GM18861 (cell line): ENCODE measurements around the gene INPP5K.

Experiments
- ATAC-seq: cut with Tn5 transposase; IDR thresholded peaks from one replicate; pipeline ENCODE4 v1.9.1; 2021; ENCODE audit not compliant: unreplicated experiment

INPP5K gene

DNA sequence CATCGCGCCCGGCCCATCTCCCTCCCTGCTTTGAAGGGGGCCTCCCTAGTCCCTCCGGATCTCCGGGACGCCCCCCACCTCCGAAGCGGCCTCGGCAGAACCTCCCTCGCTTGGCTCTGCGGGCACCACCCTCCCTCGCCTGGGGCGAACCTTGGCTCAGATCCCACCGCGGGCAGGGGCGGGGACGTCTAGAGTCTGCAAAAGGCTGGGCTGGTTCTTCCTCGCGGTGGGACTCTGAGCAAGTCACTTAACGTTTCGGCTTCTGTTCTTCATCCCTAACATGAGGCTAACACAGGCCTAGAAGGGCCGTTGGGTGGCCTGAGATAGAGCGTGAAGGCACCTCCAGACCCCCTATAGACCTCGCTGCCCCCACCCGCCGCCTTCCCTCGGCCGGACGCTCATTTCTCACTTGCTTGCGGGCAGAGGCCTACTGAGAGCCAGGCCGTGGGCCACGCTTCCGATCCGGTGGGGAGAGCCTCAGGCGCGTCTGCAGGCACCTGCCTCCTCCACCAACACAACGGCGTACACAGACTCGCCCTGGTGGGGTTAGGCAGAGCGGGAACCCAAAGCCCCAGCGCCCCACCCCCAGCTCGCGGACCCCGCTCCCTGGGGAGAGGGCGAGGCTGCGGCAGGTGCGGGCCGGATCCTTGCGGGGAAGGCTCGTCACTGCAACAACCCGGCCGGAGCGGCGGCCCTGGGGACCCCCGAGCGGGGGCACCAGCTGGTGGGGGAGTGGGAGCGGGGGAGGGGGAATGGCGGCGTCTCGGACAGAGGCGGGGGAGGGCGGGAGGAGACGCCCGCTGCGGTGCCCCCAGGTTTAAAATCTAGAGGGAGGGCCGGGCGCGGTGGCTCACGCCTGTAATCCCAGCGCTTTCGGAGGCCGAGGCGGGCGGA is 29.4 kb downstream of the INPP5K start:
- ATAC-seq = no peak

DNA sequence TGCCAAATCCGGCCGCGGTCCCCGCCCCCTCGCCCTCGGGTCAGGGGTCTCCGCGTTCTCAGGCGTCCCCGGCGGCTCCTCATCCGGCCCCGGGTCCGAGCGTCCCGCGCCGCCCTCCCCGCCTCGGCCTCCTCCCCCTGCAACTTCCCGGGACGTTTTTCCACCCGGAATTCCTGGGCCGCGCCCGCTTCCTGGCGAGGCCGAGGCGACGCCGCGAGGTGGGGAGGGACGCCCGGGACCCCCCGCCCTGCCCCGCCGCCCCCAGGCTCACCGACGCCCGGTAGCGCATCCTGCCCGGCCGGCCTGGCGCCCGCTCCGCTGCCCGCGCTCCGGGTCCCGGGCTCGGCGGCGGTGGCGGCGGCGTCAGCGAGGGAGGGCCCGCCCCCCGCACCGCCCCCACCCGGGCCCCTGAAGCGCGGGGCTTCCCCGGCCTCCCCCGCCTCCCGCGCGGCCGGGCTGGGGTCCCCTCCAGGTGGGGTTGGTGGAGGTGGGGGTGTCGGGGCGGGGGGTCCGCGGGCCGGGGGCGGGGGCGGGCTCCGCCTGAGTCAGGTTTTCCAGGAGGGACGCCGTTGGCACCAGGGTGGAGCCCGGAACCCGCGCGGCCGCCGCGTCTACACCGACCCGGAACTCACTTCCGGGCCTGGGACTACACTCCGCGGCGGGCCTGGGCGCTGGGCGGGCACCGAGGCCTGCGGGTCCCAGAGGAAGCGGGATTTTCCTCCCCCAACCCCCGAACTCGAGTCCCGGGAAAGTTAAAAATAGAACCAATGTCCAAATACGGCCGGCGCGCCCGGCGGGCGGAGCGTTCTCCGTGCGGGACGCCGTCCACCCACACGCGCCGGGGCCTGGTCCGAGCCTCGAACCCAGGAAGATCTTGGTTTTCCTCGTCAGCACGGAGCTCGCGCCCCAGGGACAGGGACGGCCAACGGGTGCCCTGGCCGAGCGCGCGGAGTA is 30.7 kb downstream of the INPP5K start:
- no peak for ATAC-seq

DNA sequence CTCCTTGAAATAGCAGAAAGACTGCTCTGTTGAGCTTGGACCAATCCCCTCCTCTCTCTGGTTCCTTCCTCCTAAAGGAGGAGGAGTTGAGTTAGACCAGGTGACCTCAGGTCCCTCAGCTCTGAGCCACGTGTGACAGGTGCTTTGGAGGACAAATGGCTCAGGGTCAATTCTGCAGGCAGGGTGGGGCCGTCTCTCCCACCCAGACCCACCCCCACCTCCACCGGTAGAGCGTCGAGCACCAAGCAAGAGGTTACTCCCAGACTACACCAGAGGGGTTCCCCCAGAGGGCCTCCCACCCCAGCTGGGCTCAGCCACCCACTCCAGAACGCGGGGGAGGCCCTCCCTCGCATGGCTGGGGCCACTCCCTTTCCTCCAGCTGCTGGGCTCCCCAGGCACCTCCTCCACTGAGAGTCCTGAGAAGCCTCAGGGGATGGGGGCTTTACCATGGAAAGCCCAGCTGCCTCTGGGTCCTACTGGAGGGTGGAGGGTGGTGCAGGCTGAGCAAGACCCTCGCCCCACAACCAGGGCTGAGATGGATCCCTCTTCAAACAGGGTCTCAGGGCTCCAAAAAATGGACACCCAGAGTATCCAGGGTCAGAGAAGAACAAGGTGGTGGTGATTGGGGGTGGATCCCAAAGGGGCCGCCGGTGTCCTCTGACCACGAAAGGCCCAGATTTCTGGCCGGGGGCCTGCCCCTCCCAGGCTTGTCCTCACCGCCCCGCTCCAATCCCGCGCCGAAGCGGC is 31.6 kb downstream of the INPP5K start:
- ATAC-seq = peak; percentile 35

DNA sequence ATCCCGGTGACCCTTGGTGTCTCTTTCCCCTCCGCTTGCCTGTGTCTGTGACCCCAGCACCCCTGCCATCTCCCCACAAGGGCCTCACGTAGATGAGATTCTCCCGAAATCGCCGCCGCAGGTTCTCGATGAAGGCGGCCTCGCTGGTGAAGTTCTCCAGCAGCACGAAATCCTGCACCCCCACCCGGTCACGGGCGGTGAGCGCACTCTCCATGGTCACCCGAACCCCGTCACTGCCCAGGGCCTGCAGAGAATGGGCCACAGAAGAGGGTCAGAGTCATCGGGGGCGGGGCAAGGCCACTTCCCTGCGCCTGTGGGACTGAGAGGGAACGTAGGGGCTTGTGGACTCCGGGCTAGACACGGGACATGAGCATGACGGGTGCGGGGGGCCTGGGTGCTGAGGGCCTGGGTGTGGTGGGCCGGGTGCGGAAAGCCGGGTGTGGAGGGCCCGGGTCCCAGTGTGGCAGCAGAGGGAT is 32.3 kb downstream of the INPP5K start:
- no peak for ATAC-seq

DNA sequence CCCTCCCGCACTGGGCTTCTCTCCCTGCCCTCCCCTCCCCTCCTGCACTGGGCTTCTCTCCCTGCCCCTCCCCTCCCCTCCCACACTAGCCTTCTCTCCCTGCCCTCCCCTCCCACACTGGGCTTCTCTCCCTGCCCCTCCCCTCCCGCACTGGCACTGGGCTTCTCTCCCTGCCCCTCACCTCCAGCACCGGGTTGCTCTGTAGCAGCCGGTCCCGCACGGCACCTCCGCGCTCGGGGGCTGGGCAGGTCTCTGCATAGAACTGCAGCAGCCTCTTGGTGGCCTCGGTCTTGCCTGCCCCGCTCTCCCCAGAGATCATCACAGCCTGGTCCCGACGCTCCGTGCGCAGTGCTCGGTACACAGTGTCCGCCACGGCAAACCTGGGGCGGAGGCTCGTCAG is 33.7 kb downstream of the INPP5K start:
- no peak for ATAC-seq

DNA sequence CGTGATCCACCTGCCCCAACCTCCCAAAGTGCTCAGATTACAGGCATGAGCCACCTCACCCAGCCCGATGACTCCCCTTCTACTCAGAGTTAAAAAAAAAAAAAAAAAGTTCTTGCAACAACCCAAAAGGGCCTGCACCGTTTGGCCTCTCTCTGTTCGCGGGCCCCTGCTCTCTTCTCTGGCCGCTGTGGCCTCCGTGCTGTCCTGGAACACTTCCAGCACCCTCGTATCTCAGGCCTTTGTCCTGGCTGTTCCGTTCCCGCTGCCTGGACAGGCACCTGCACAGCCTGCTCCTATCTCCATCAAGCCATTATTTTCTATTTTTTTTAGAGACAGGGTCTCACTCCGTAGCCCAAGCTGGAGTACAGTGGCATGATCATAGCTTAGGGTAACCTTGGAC is 34.7 kb downstream of the INPP5K start:
- ATAC-seq = no peak

DNA sequence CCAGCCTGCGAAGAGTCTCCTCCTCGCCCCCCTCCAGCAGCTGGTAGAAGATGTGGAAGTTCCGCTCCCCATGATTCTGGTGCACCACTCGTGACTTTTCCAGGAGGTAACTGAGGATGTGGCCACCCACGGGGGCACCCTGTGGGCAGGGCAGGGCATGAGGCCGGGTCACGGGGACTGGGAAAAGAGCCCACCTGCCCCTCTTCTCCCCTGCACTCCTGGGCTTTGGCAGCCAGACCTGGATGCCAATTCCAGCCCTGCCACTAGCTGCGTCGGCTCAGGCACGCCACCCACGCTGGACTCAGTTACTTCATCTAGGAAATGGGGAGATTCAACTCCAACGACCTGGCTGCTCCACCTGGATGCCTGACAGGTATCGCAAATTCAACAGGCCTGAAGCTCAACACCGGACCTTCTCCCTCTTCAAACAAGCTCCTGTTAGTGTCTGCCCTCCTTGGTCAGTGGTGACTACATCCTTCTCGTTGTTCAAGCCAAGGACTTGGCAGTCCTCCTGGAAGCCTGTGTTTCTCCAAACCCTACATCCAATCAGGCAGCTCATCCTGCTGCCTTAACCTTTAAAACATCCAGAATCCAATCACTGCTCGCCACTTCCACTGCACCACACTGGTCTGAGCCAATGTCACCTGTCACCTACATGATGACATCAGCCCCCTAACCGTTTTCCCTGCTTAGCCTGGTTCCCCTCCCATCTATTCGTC is 35.5 kb downstream of the INPP5K start:
- ATAC-seq = no peak

DNA sequence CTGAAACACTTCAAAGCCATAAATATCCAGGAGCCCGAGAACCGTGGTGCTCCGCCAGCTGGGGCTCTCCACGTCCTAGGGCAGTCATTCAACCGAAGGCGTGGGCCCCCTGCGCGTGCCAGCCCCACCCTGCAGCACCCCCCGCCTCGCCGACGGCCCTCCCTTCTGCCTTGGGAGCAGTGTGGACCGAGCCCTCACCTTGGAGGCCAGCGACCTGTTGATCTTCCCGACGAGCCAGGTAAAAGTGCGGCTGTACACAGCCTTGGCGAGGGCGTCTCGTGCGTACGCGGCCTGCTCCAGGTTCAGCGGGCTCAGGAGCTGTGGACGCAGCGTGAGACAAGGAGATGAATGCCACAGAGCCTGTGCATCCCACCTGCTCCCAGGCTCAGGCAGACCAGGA is 38.0 kb downstream of the INPP5K start:
- no peak for ATAC-seq

DNA sequence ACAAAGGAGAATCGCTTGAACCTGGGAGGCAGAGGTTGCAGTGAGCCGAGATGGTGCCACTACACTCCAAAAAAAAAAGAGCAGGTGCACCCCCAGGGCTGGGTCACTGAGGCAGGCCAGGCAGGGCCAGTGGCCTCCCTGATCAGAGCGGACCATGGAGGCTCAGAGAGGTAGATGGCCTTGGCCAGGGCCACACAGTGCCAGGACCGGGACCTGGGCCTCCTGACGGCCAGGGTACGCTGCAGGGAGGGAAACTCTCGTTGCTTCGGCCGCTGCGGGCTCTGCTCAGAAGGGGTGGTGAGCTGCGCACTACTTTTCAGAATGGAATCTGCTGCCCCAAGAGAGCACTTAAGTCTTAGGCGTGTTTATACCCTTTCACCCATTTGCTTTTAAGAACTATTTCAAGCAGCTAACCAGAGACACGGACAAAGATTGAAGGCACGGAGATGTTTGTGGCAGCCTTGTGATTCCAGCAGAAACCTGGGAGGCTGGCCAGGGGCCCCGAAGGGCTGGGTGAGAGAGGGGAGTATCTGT is 41.0 kb downstream of the INPP5K start:
- ATAC-seq = no peak

DNA sequence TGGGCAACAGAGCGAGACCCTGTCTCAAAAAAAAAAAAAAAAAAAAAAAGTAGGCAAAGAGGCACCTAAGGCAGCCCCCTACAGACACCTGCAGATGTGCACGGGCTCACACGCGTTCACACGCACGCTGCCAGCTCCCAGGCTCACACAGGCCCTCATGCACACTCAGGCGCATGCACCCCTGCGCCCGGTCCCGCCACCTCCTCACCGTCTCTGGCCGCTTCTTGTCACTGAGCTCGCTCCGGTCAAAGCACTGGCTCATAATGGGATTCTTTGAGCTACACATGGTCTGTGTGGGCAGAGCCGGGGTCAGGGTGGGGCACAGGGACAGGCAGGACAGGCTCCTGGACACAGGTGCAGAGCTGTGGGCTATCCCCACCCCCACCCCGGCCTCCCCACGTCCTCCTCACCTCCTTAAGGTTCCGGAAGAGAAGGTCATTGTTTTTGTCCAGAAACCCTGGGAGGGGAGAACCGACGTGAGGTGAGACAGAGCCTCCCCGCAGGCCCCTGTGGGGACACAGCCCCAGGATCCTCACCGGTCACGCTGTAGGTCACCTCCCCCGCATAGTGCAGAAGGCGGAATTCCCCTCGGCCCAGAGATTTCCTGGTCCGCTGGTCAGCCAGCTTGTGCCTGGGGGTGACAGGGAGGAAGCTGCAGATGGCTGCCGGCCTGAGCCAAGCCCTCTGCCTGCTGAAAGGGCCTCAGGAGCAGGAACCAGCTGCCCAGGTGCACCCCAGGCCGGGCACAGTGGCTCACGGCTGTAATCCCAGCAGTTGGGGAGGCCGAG is 41.8 kb downstream of the INPP5K start:
- ATAC-seq = peak; percentile 58

DNA sequence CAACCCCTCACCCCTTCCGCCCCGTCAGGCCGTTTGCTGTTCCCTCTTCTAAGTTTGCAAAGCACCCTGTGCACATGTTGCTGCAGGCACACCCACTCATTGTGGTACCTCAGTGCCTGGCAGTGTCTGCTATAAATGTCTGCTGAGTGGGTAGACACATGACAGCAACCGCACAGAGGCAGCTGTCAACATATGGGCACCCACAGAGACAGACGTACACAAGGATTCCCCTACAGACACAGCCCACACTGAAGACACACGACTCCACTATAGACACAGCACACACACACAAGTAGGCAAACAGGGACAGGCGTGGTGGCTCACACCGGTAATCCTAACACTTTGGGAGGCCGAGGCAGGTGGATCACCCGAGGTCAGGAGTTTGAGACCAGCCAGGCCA is 42.6 kb downstream of the INPP5K start:
- ATAC-seq = peak; percentile 37

DNA sequence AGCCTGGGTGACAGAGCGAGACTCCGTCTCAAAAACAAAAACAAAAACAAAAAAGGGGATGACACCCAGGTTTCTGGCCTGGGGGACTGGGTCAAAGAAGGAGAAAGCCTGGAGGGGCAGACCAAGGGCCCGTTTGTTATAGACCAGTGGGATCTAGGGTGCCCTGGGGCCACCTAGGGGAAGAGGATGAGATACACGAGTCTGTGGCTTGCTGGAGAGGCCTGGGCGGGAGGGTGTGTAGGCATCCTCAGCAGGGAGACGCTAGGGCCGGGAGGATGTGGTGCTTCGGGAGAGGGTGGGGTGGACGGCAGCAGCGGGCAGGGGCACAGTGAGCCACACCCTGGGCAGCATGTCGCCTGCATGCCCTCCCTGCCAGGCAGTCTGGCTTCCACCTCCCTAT is 43.2 kb downstream of the INPP5K start:
- no peak for ATAC-seq

DNA sequence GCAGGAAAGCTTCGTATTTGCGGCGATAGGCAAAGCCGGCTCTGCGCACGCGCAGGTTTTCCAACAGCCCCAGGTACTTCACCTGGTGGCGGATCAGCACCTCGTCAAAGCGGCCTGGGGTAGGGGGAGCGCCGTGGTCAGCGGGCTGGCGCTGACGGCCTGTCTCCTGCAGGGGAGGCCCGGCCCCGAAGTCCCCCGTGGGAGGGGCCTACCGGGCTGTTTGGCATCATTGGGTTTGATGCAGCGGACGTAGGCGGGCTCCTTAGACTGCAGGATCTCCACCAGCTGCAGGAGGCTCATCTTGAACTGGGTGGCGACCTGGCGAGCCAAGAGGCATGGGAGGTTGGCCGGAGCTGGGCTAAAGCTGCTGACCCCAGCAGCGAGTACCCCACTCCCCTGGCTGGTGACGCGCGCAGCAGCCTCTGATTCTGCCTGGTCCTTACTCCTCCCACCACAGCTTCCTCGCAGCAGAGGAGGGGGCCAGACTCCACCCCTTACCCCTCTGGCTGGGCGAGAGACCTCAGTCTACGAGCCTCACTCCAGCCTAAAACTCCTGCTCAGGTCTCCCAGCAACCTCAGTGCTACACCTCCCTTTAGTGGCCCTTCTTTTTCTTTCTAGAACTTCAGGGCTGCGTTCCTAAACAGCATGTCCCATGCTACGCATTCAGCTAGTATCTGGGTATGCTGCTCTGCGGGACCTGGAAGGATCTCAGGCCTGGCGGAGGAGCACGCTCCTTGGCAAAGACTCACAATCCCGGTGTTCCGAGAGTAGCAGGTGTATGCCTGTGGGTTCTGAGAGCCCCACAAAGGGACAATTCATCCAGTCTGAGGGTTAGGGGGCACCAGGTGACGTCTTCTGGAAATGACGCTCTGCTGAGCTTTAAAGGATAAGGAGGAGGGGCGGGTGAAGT is 44.2 kb downstream of the INPP5K start:
- ATAC-seq = no peak

DNA sequence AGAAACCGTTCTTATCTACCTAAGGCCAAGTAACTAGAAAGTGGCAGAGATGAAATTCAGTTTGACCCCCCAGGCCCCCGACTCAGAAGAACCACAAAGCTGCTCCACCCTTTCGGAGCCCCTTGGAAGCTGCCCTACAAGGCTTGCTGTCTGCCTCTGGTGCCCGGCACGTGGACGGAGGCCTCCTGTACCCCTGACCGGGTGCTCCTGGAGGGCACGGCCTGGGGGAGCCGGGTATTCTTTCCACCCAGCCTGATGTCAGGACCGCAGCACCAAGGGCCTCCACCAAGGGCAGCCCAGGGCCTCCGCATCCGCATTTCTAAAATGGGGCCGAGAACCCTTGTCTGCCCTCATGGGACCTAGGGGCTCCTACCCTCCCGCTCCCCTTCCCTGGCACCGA is 44.9 kb downstream of the INPP5K start:
- no peak for ATAC-seq

DNA sequence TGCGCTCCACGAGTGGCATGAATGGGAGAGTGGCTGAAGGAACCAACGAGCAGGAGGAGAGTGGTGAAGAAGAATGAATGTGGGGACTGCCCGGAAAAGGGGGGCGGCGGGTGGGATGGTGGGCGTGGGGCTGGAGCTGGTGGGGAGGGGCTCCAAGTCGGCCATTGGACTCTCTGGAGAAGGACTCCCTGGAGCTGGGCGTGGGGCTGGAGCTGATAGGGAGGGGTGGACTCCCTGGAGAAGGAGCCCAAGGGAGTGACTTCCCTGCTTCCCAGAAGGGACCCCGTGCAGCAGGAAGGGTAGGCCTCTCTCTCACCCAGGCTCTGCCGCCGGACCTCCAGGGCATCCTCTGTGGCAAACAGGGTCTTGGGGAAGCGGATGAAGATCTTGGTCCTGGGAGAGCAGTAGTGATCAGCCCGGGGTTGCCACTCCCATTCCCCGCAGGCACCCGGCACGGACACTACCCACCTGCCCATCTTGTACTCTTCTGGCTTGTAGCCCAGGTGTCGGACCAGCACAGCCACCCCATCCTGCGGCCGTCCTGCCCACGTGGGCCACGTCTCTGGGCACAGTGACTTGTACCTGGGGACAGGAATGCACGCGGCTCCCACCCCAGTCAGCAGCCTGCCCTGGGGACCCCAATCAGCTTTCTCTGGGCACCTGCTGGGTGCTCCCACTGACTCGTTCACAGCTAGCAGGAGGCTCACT is 45.5 kb downstream of the INPP5K start:
- ATAC-seq = no peak

DNA sequence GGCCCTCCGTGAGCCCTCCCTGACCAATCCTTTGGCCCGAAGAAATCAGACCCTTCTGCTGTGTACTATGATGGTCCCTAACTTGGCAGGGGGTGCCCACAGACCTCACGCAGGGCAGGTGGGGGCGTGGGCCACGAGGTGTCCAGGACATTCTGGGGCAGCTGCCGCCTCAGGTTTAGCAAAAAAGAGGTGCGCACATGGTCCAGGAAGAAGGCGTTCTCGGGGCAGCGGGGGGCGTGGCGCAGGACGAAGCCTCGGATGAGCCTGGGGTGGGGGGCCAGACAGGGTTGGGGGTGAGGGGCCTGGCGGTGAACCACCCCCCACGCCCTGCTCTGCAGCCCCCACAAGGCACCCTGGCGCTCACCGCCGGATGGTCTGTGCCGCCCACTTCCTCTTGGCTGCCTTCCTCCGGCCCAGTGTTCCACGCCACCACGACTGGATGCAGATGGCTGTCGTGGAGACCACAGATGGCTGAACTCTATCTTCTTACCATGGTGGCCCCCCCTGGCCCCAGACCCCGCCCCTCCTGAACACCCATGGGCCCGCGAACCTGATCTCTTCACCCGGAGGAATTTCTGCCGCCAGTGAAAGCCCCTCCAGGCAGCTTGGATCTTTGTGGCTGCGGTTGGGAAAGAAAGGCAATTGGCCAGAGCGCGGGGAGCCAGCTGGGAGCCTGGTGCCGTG is 46.2 kb downstream of the INPP5K start:
- ATAC-seq = no peak

DNA sequence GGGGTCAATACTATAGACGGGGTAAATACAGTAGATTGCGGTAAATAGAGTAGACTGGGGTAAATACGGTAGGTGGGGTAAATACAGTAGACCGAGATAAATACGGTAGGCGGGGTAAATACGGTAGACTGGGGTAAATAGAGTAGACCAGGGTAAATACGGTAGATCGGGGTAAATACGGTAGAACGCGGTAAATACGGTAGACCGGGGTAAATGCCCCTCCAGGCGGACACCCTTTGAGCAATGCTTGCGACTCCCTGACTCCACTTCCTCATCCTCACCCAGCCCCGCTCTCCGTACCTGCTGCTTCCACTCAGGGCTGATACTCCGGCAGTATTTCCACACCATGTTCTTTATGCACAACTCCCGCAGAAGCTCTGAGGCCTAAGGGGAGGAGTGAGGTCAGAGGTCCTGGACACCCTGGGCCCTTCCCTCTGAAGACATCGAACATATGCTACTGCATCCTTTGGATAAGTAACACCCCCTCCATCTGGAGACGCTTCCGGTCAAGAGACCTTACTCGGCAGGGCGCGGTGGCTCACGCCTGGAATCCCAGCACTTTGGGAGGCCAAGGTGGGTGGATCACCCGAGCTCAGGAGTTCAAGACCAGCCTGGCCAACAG is 47.1 kb downstream of the INPP5K start:
- no peak for ATAC-seq
